Keratinocyte (primary cell): Measurements from ENCODE around the gene HUS1. TPM values are rescaled to one million over a fixed set of nuclear protein-coding genes. Genes with fewer than 3 reads are reported as not detected.
A peak's percentile ranks its signal among the peaks of the same experiment; 100 is the strongest.

Experiments used
- DNase-seq: peaks from one replicate; pipeline ENCODE4 v3.0.0-alpha.2; 2011; ENCODE audit warnings: low read depth, missing footprints, low spot score
- FAIRE-seq: peaks from 2 replicates; lab custom pipeline; 2011; peaks lifted over from hg19 to GRCh38; lab: Jason Lieb, UNC
- H2AFZ ChIP-seq: 2 replicates; pipeline ENCODE4 v1.6.0; 2012; ENCODE audit warnings: low read length, control low read depth, inconsistent platforms; ENCODE audit not compliant: control insufficient read depth
- H3K27ac ChIP-seq: 2 replicates; pipeline ENCODE4 v1.5.1; 2011; ENCODE audit warnings: low read length; ENCODE audit not compliant: control insufficient read depth, insufficient read depth
- H3K27me3 ChIP-seq: 3 replicates; pipeline ENCODE4 v1.6.0; 2011; ENCODE audit warnings: low read length; ENCODE audit not compliant: control insufficient read depth, insufficient read depth; ENCODE audit errors: extremely low read depth
- H3K36me3 ChIP-seq, 2 experiments: 2 replicates in 1 of 2; 3 replicates in 1 of 2; pipeline ENCODE4 v1.5.1; 2011; ENCODE audit warnings: low read length in 2 of 2, mild to moderate bottlenecking in 1 of 2; ENCODE audit not compliant: control insufficient read depth in 2 of 2, insufficient read depth in 2 of 2; ENCODE audit errors: extremely low read depth in 1 of 2
- H3K4me1 ChIP-seq: 3 replicates; pipeline ENCODE4 v1.5.1; 2011; ENCODE audit warnings: low read length; ENCODE audit not compliant: control insufficient read depth, insufficient read depth; ENCODE audit errors: extremely low read depth
- H3K4me2 ChIP-seq: 3 replicates; pipeline ENCODE4 v1.6.0; 2011; ENCODE audit warnings: low read depth, low read length; ENCODE audit not compliant: control insufficient read depth, insufficient read depth; ENCODE audit errors: extremely low read depth
- H3K4me3 ChIP-seq, 3 experiments: fragments of 200-600 bp in 1 of 3; sonication (generic) in 1 of 3; 2 replicates in 2 of 3; 3 replicates in 1 of 3; pipeline ENCODE4 v1.5.1; 2011 to 2016; ENCODE audit warnings: low read length in 3 of 3, mild to moderate bottlenecking in 3 of 3, control low read depth in 2 of 3, inconsistent platforms in 1 of 3, low read depth in 1 of 3, mixed read lengths in 1 of 3, mixed run types in 1 of 3, moderate library complexity in 1 of 3; ENCODE audit not compliant: control insufficient read depth in 2 of 3, insufficient read depth in 2 of 3; ENCODE audit errors: extremely low read depth in 1 of 3
- H3K79me2 ChIP-seq: 2 replicates; pipeline ENCODE4 v1.6.0; 2012; ENCODE audit warnings: low read length; ENCODE audit not compliant: control insufficient read depth, insufficient read depth
- H3K9ac ChIP-seq: 3 replicates; pipeline ENCODE4 v1.6.0; 2011; ENCODE audit warnings: low read length; ENCODE audit not compliant: control insufficient read depth, insufficient read depth; ENCODE audit errors: extremely low read depth
- H3K9me1 ChIP-seq: 3 replicates; pipeline ENCODE4 v1.6.0; 2011; ENCODE audit warnings: low read length; ENCODE audit not compliant: control insufficient read depth, insufficient read depth; ENCODE audit errors: extremely low read depth
- H3K9me3 ChIP-seq: 2 replicates; pipeline ENCODE4 v1.5.1; 2012; ENCODE audit warnings: low read depth, low read length; ENCODE audit not compliant: control insufficient read depth
- H4K20me1 ChIP-seq: 3 replicates; pipeline ENCODE4 v1.6.0; 2011; ENCODE audit warnings: low read length; ENCODE audit not compliant: control insufficient read depth, insufficient read depth; ENCODE audit errors: extremely low read depth
- CTCF ChIP-seq, 3 experiments: IDR thresholded peaks in 1 of 3; conservative IDR thresholded peaks in 1 of 3; optimal IDR thresholded peaks in 1 of 3; 2 replicates in 2 of 3; 3 replicates in 1 of 3; pipeline versions ENCODE3 to v1.5.1; 2011; ENCODE audit warnings: low read length in 3 of 3, mild to moderate bottlenecking in 3 of 3, moderate library complexity in 2 of 3, control low read depth in 1 of 3, inconsistent platforms in 1 of 3; ENCODE audit not compliant: insufficient read depth in 2 of 3; ENCODE audit errors: extremely low read depth in 1 of 3
- EZH2 ChIP-seq: IDR thresholded peaks from one replicate; pipeline ENCODE4 v1.6.1; 2012; ENCODE audit warnings: inconsistent platforms, mild to moderate bottlenecking, low read length, moderate library complexity
- dilution Hi-C: fragments of 300-500 bp; cut with MboI; formaldehyde crosslinking; loops from one replicate; pipeline ENCODE4 v1.7.0; 2020; ENCODE audit warnings: low sequenced_read_pairs; ENCODE audit not compliant: extremely low pct_ligation_motif_present
- polyA plus RNA-seq, 5 experiments: library from polyadenylated mRNA; depleted of rRNA in 3 of 5; stranded (reverse) in 3 of 5; stranded (forward) in 1 of 5; unstranded in 1 of 5; fragments of >200 nt; gene quantifications; 1 replicate in 1 of 5; 2 replicates in 3 of 5; 3 replicates in 1 of 5; pipeline versions ENCODE4 v1.2.1 to v1.2.3, GENCODE V29; 2011 to 2012; ENCODE audit warnings: missing spikeins in 2 of 5, low read depth in 1 of 5, low replicate concordance in 1 of 5

HUS1 gene
- polyA plus RNA-seq, 1 donor (not counting 4 experiments of a cell fraction or from before 2014, with no cell fraction given) = 36.3 TPM

GRCh38 chr7:47979832-47980181, 392 bp upstream of the HUS1 start:
- Histone ChIP-seq H3K27me3 (no peaks in the 10 kb centered on the region), H2AFZ (peak overlapping the region; percentile 84), H3K9me3 (no peaks in the 10 kb centered on the region), H3K36me3 (peaks cover 8 to 14% of the 10 kb centered on the region in 2 experiments), H3K4me3 (peak overlapping the region; percentile 68 to 89 (median 70)), H3K4me1 (peaks cover 7% of the 10 kb centered on the region), H3K4me2 (peak overlapping the region; percentile 74), H3K9me1 (no peaks in the 10 kb centered on the region), H3K27ac (no peak overlapping the region), H3K79me2 (peaks cover 11% of the 10 kb centered on the region), H3K9ac (peak overlapping the region; percentile 82), H4K20me1 (no peaks in the 10 kb centered on the region)
- no peak for DNase-seq
- TF ChIP-seq CTCF (optimal IDR thresholded peaks at IDR 0.05 in 1 of 3, IDR thresholded peaks at IDR 0.05 in 1 of 3, conservative IDR thresholded peaks at IDR 0.05 in 1 of 3; ENCODE audit: extremely low read depth in 1 of 3, insufficient read depth in 2 of 3, low read length in 3 of 3) (no peak), EZH2 (no peak)
- dilution Hi-C loops = no loop called here
- no peak for FAIRE-seq

- Histone ChIP-seq H3K9ac (peak overlapping the region; percentile 82), H3K4me2 (peak overlapping the region; percentile 85), H3K4me3 (peak overlapping the region; percentile 68 to 89 (median 70)), H3K79me2 (peaks cover 11% of the 10 kb centered on the region), H3K9me3 (no peaks in the 10 kb centered on the region), H3K27ac (peak overlapping the region; percentile 69), H3K36me3 (peaks cover 16% of the 10 kb centered on the region in 2 experiments), H3K9me1 (no peaks in the 10 kb centered on the region), H3K27me3 (no peaks in the 10 kb centered on the region), H2AFZ (peak overlapping the region; percentile 57), H3K4me1 (peaks cover 7% of the 10 kb centered on the region), H4K20me1 (no peaks in the 10 kb centered on the region)
- TF ChIP-seq CTCF (optimal IDR thresholded peaks at IDR 0.05 in 1 of 3, IDR thresholded peaks at IDR 0.05 in 1 of 3, conservative IDR thresholded peaks at IDR 0.05 in 1 of 3; ENCODE audit: extremely low read depth in 1 of 3, insufficient read depth in 2 of 3, low read length in 3 of 3) (no peak), EZH2 (no peak)
- dilution Hi-C loops = no loop called here
- FAIRE-seq = no peak
- DNase-seq = no peak
Measured at GRCh38 chr7:47978790-47979144, 648 bp downstream of the HUS1 start.
